AG08396 (cell line): ENCODE data around the gene AHRR.
A peak's percentile ranks its signal among the peaks of the same experiment; 100 is the strongest.

Experiments used
- DNase-seq: peaks from one replicate; pipeline ENCODE4 v3.0.0; 2012; ENCODE audit warnings: low spot score, mixed read lengths

Gene AHRR

GRCh38 chr5:443239-444151 lies 122.0 kb downstream of the AHRR start:
- peak; percentile 45 for DNase-seq

GRCh38 chr5:444226-444625 lies 122.7 kb downstream of the AHRR start:
- DNase-seq, result no peak

- no peak for DNase-seq
Observed at GRCh38 chr5:445591-445990, 124.1 kb downstream of the AHRR start.

DNA sequence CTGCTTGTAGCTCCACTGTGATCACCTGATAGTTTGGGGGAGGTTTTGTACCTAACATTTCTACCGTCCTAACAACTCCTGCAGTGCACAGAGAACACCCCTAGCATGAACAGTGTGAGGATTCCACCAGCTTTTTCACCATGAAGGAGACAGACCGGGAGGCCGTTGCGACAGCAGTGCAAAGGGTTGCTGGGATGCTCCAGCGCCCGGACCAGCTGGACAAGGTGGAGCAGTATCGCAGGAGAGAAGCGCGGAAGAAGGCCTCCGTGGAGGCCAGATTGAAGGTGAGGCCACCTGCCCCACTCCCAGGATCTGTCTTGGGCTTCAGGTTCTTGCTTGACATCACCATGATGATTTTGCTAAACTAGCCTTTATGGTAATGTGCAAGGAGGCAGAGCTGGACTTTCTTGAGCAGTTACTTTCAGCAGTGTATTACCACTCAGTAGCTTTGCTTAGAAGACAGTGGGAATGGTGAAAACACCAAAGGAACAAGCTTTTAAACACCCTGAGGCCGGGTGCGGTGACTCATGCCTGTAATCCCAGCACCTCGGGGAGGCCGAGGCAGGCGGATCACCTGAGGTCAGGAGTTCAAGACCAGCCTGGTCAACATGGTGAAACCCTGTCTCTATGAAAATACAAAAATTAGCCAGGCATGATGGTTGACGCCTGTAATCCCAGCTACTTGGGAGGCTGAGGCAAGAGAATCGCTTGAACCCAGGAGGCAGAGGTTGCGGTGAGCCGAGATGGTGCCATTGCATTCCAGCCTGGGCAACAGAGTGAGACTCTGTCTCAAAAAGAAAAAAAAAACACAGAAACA lies 124.8 kb downstream of the AHRR start:
- DNase-seq, result no peak

DNA sequence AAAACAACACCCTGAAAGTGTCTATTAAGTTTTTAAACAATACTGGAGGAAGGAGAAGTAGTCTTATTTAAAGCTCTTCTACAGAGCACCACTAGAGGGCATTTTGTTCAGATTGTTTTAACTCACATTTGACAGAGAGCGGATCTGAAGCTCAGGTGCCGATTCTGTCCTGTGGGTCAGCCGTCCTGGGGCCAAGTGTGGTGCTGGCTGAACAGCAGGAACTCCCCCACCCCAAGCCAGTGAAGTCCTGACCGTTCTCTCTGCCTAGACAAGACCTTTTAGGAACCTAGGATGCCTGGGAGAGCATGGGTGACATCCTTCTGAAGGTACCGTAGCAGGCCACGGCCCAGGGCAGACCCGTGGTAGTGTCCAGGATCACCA lies 125.4 kb downstream of the AHRR start:
- peak; percentile 56 for DNase-seq

- DNase-seq, result no peak
Observed at GRCh38 chr5:447501-447900, 126.0 kb downstream of the AHRR start.

DNA sequence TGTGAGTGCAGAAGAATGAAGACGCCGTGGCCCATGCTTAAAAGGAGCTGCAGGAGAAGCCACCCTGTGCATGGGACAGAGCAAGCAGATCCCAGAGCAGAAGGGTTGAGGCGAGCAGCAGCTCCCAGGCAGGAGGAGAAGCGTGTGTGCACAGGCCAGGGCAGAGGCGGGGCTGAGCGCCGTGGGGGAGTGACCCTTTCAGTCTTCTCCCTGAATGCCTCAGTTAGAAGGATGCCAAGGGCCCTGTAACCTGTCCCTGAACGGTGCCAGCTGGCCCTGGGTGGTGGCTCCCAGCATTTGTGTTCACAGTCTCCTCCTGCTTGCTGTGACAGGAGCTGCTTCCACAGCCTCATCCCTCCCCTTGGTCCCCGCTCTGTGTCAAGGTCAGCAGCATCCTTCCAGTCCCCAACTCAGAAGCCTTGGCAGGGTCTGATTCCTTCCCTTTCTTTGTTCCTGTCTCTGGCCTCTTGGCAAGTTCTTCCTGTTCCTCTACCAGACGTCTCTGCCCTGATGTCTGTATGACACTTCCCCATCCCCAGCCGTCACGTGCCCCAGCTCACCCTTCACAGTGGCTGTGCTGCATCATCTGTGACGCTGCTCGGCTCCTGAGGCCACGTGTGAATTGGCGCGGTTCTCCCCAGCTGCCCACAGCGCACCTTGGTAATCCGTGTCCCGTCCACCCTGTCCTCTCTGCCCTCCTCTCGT lies 126.7 kb downstream of the AHRR start:
- DNase-seq, result no peak

GRCh38 chr5:448766-449090 lies 127.2 kb downstream of the AHRR start:
- DNase-seq, result no peak

- DNase-seq, result no peak
Observed at GRCh38 chr5:449151-449550, 127.6 kb downstream of the AHRR start.

DNA sequence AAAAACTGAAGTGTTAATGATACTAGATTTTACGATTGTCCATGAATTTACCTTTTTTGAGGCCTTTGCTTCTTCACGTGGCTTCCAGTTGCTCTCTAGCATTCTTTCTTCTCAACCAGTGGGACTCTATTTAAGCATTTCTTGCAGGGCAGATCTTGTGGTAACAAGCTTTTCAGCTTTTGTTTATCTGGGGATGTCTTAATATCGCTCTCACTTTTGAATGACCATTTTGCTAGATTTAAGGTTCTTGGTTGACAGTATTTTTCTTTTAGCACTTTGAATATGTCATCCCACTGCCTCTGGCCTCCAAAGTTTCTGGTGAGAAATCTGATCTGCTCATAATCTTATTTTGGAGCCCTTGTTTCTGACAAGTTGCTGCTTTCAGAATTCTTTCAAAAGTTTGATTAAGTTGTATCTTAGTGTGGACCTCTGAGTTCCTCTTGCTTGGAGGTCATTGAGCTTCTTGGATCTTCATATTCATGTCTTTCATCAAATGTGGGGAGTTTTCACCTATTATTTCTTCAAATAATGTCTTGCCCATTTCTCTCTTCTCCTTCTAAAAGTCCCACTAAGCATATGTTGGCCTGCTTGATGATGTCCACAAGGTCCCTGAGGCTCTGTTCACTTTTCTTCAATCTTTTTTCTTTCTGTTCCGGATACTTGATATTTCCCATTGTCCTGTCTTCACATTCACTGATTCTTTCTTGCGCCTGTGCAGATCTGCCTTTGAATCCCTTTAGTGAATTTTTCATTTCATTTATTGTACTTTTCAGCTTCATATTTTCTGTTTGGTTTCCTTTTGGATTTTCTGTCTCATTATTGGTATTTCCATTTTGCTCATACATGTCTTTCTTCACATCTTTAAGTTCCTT lies 130.3 kb downstream of the AHRR start:
- no peak for DNase-seq

GRCh38 chr5:452978-453710 lies 131.6 kb downstream of the AHRR start:
- DNase-seq, result no peak

GRCh38 chr5:453725-454481 lies 132.4 kb downstream of the AHRR start:
- DNase-seq, result no peak

- DNase-seq, result no peak
Observed at GRCh38 chr5:454936-455335, 133.4 kb downstream of the AHRR start.

DNA sequence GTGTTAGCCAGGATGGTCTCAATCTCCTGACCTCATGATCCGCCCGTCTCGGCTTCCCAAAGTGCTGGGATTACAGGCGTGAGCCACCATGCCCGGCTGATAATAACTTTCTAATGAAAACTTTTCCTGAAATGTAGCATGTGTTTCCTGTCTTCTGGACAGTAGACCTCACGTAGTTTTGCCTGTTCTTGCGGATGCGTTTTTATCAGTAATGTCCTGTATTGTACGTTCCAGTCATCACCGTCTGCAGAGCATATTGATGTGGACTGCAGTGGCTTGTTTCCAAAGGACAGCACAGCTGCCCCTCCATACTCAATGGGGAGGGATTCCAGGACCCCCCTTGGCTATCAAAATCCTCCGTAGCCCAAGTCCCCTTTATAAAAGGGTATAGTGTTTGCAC lies 134.3 kb downstream of the AHRR start:
- DNase-seq, result no peak

DNA sequence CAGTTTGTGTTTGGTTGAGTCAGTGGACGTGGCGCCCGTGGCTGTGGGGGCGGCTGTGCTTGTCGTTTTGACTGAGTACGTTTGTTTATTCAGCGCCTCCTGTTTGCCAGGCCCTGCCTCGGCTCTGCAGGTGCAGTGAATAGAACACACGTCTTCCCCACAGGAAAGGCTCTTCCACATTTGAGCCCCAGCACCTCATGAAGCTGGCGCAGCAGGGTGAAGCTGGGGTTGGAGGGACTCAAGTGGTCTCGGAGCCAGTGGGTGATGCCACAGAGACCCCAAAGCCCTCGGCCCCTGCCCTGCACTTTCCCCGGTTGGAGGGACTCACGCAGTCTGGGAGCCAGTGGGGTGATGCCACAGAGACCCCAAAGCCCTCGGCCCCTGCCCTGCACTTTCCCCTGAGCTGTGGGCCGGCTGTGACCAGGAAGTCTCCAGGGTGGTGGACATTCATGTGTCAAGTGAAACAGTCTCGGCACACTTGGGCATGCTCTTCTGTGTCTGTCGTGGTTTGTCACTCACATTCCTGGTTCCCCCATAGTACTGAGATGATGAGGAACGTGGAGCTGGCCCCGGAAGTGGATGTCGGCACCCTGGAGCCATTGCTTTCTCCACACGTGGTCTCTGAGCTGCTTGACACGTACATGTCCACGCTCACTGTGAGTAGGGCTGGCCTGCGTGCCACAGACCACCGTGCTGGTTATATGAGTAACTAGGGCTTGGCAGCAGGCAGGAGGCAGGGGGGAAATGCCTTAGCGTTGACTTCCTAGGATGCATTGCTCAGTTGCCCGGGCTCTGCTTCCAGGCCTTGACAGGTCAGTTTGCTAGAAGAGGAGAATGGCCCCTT lies 135.1 kb downstream of the AHRR start:
- DNase-seq, result no peak

DNA sequence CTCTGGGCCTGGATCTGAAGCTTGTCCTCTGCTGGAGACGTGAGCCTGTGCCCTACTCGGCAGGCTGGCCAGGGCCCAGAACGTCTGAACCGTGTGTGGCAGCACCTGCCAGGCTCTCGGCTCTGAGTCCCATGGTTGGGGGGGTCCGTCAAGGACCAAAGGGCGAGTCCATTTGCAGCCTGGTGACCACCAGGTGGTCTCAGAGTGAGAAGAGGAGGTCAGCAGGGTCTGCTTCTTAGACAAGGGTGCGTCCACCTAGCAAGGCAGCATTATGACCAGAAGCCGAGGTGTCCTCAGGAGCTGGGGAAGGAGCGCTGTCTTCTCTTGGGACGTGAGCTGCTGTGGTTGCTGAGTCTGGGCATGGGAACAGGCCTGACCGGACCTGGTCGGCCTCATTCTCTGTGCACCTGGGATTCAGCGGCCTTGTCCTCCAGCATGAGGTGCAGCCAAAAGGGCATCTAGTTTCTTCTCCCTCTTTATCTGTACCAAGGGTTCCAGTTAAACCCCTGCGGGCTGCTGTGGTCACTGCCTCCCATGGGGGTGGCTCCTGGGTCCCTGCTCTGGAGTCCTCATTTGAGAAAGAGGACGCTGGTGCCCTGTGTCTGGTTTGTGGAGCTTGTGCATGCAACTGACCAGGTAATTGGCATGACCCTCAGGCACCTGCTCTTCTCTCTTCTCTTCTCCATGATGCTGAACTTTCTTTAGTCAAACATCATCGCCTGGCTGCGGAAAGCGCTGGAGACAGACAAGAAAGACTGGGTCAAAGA lies 135.9 kb downstream of the AHRR start:
- DNase-seq, result no peak

DNA sequence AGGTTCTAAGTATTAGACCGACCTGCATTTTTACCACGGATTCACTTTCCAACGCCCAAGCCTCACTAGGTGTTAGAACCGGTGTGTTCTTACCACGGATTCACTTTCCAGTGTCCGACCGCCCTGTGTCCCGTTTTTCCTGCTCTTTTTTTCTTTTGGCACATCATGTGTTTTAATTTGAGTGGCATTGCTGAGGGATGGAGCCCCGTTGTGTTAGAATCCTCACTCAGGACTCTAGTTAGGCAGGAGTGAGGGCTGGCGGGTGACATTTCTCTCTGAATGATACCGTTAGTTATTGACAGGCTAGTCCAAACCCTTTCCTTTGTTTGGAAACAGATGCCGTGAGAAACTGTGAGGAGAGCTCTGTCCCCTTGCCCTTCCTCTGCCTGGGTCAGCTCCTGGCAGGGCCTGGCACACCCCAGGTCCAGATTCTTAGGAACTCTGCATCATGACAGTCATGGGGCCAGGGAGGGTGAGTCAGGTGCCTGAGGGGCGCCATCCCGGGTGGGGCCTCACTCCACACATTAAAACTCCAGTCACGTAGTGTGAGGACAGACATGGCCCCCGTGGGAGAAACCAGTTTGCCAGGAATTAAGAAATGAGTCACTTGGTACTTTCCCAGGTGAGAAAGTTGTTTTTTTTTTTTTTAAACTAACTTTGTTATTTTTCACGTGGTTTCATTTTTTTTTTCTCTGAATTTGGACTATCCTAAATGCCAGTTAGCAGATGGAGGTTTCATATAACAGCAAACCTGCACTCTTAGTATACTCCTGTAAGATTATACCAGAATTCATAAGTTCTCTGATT lies 137.2 kb downstream of the AHRR start:
- peak; percentile 41 for DNase-seq
